H1 (cell line): ENCODE results near the gene UPB1. TPM values are rescaled to one million over a fixed set of nuclear protein-coding genes. Genes with fewer than 3 reads are reported as not detected.

Source experiments
- EGR1 ChIP-seq: IDR thresholded peaks from 2 replicates; pipeline ENCODE4 v1.6.1; 2011; ENCODE audit warnings: low read depth, low read length, borderline replicate concordance
- POLR2A ChIP-seq, 2 experiments: IDR thresholded peaks; 1 replicate in 1 of 2; 2 replicates in 1 of 2; pipeline ENCODE4 v1.6.1; 2011; ENCODE audit warnings: low read depth in 2 of 2, low read length in 2 of 2, mild to moderate bottlenecking in 2 of 2; ENCODE audit errors: control extremely low read depth in 1 of 2
- SAP30 ChIP-seq: fragments of 300-600 bp; sonication (generic); IDR thresholded peaks from 2 replicates; pipeline ENCODE4 v1.7.1; 2012; ENCODE audit warnings: low read length, moderate library complexity, mild to moderate bottlenecking, inconsistent platforms; ENCODE audit not compliant: insufficient read depth, insufficient replicate concordance
- SIRT6 ChIP-seq: IDR thresholded peaks from one replicate; pipeline ENCODE4 v1.7.1; 2012; ENCODE audit warnings: low read length, inconsistent platforms
- SP1 ChIP-seq: IDR thresholded peaks from 2 replicates; pipeline ENCODE4 v1.6.1; 2011; ENCODE audit warnings: low read depth, low read length
- SP4 ChIP-seq: IDR thresholded peaks from 2 replicates; pipeline ENCODE4 v1.6.1; 2012; ENCODE audit warnings: low read length, inconsistent platforms
- TAF7 ChIP-seq: optimal IDR thresholded peaks from 2 replicates; pipeline ENCODE3; 2011; ENCODE audit warnings: low read depth, mild to moderate bottlenecking, inconsistent platforms, low read length, moderate library complexity, borderline replicate concordance
- TCF12 ChIP-seq: IDR thresholded peaks from 2 replicates; pipeline ENCODE4 v1.6.1; 2011; ENCODE audit warnings: low read depth, mild to moderate bottlenecking, low read length
- polyA plus RNA-seq, 7 experiments: library from polyadenylated mRNA; depleted of rRNA in 3 of 7; stranded (reverse) in 5 of 7; unstranded in 2 of 7; fragments of >200 nt in 5 of 7; fragments of 200-250 nt in 2 of 7; gene quantifications; 1 replicate in 5 of 7; 2 replicates in 1 of 7; 4 replicates in 1 of 7; pipeline versions ENCODE4 v1.2.1 to v1.2.3, GENCODE V29; 2011 to 2013; ENCODE audit warnings: missing spikeins in 2 of 7, mixed read lengths in 2 of 7
- total RNA-seq: library from RNA; stranded (reverse); fragmentation: NEBNext Ultra II Directional; extraction: Animal tissue kit (Norgen Biotek cat#: 25700); gene quantifications from 2 replicates; pipeline ENCODE4 v1.2.1, GENCODE V29; 2021

Gene UPB1
- total and polyA plus RNA-seq, 2 of the 8 experiments (the other 6 are each of a cell fraction or from before 2014, with no cell fraction given) = 0.09 TPM; not detected in 1

- TF ChIP-seq SAP30 (no peak), SIRT6 (no peak), EGR1 (no peak), TAF7 (no peak), TCF12 (no peak), POLR2A (IDR thresholded peaks at IDR 0.05; ENCODE audit: control extremely low read depth in 1 of 2, low read depth in 2 of 2, low read length in 2 of 2) (no peak), SP1 (no peak), SP4 (no peak)
Observed at GRCh38 chr22:24503843-24504338, 8.8 kb downstream of the UPB1 start (continued).
